Measurements from ENCODE around the gene HIC1. TPM values are rescaled to one million over a fixed set of nuclear protein-coding genes. Genes with fewer than 3 reads are reported as not detected.

HIC1 gene
- polyA plus RNA-seq, 3 donors: 12.9 to 31.1 (median 24.1) TPM

DNA sequence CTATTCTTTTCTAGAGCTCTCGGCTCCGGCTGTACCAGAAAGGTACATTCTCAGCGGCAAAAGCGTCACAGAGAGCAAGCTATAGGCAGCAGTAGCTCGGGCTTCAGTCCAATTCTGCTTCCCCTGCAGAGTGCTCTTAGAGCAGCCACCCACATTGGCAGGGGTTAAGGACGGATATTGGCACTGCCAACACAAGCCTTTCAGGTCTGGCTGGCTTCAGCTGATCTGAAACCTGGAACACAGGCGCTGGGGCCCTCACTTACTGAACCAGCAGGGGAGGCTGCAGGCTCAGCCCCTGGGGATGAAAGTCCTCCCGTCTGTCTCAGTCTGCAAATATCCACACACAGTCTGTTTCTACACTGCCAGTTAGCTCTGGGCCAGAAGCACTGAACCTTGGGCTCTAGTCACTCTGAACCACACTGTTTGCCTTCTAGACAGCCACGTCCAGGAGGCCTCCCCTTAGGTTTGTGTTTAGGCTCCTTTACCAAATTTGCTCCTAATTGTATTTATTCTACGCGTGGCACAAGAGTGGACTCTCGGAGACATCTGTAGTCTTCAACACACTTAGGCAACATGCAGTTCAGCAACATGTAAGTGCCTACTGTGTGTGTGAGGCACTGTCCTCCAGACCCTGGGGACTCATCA lies 40.1 kb downstream of the HIC1 start:
- DNase-seq: no peak

DNA sequence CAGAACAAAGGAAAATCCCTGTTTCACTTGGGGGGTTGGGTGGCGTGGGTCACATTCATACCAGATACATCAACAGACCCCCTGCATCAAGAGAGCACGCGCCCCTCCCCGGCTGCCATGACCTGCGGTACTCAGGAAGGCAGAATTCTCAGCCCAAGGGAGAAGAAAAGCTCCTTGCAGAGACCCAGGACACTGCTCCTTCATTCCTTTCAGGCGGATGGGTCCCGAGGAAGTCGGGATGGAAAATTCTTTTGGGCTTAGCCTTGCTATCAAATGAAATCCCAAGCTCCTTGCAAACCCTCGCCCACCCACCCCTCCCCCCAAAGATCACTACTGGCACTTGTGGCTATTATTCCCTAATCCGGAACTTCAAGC lies 40.6 kb downstream of the HIC1 start:
- DNase-seq: no peak

- no peak for DNase-seq
Observed at GRCh38 chr17:2101448-2102257, 46.8 kb downstream of the HIC1 start.

DNA sequence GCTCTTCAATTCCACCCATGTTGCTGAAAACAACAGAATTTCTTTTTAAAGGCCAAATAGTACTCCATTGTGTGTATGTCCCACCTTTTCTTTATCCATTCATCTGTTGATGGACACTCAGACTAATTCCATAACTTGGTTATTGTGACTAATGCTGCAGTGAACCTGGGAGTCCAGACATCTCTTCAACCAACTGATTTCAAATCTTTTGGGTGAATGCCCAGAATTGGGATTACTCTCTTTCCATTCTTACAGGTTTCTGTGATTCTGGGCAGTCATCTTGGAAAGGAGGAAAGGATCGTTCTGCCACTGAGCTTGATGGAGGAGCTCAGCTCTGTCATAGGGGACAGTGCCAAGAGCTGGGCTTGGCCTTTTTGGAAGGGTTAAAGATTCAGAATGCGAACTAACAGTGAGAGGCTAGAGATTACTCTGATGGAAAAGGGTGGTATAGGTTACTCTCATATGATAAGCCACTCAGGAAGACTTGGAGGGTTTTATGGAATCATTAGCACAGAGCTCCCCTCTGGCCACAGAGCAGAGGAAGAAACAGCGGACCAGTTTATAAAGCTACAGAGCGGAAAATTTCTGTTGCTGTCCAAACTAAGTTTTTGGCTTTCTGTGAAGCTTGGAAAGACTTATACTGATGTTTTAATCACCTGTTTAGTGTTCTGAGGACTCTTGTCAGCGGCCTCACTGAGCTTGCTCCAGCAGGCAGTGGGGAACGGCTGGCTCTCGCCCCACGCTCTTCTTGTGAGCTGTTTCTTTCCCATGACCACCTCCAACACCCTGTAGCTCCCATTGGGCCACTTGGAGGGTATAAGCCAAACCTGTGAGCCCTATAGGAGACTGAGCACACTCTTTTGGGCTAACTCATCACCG lies 48.3 kb downstream of the HIC1 start:
- no peak for DNase-seq

DNA sequence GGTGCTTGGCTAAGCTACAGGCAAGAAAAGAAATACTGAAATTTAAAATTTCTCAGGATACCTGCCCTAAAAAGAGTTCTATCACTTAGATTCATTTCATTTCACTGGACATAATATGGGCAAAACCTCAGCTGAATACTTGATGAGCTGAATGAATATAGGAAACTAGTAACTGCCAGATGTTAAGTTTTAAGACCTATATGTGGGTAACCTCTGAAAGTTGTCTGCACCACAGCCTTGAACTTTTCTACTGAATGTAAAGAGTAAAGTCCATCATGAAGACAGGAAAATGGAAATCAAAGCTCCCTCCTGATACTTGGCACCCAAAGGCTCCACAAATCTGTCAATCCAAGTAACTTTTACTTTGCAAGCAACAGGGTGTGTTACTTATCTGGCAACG lies 50.8 kb downstream of the HIC1 start:
- DNase-seq: no peak

GRCh38 chr17:2106308-2106955 lies 51.5 kb downstream of the HIC1 start:
- no peak for DNase-seq

DNA sequence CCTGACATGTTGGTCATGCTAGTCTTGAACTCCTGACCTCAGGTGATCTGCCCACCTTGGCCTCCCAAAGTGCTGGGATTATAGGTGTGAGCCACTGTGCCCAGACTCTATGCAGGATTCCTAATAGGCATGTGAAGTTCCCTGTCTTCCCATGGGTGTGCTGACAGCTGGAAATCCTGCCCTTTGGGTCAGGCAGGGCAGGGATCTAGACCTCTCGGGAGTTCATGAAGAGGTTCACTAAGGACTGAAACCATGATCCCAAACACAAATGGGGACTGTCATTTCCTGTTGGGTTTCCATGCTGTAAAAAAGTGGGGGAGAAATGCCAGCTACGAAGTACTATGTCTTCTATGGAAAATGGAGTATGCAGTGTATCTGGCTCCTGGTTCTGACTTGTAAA lies 52.1 kb downstream of the HIC1 start:
- no peak for DNase-seq

DNA sequence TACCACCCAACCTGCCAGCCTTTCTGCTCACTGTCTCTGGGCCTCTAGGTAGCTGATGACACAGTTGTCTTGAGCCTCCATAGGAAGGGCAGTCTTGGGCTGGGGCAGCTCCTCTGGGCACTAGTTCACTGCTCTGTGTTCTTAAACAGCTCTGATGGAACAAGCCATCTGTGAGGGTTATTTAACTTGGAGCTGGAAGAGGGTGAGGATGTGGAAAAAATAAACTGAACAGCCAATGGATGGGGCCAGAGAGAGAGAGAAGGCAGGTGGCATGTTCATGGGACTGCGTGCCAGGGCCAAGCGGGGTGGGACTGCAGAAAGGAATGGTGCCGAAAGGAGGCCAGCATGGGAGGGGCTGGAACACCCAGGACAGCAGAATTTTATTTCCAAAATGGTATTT lies 52.6 kb downstream of the HIC1 start:
- DNase-seq: no peak

- no peak for DNase-seq
Observed at GRCh38 chr17:2108170-2108569, 53.3 kb downstream of the HIC1 start.

GRCh38 chr17:2110436-2110835 lies 55.5 kb downstream of the HIC1 start:
- no peak for DNase-seq

GRCh38 chr17:2111691-2112090 lies 56.8 kb downstream of the HIC1 start:
- no peak for DNase-seq

Other genes with a start within 250 kb of the HIC1 start
- 10 to 100 TPM; 11.2 to 20.8 (median 20.7) TPM for gene SMYD4, start 225.2 kb upstream of the HIC1 start, polyA plus RNA-seq (ENCODE audit: insufficient read length in 3 of 3)
- 100 to 1,000 TPM; 113 to 120 (median 119) TPM for gene RPA1, start 225.1 kb upstream of the HIC1 start, polyA plus RNA-seq (ENCODE audit: insufficient read length in 3 of 3)
- gene RTN4RL1, start 29.8 kb upstream of the HIC1 start, polyA plus RNA-seq (ENCODE audit: insufficient read length in 3 of 3): 1 to 10 TPM; 1.4 to 1.9 (median 1.7) TPM
- gene DPH1, start 24.9 kb upstream of the HIC1 start, polyA plus RNA-seq (ENCODE audit: insufficient read length in 3 of 3): 10 to 100 TPM; 48.4 to 59.2 (median 57.4) TPM
- gene OVCA2, start 13.1 kb upstream of the HIC1 start, polyA plus RNA-seq (ENCODE audit: insufficient read length in 3 of 3): 10 to 100 TPM; 16.0 to 19.1 (median 17.6) TPM
- gene SMG6, start 248.7 kb downstream of the HIC1 start, polyA plus RNA-seq (ENCODE audit: insufficient read length in 3 of 3): 10 to 100 TPM; 31.9 to 38.1 (median 32.9) TPM
- 10 to 100 TPM; 15.7 to 27.0 (median 22.2) TPM for gene SRR, start 248.8 kb downstream of the HIC1 start, polyA plus RNA-seq (ENCODE audit: insufficient read length in 3 of 3)